Measurements from ENCODE around the gene PTGES3. TPM values are rescaled to one million over a fixed set of nuclear protein-coding genes. Genes with fewer than 3 reads are reported as not detected.

Gene PTGES3
- total and polyA plus RNA-seq, 8 donors = 43.3 to 145 (median 97.2) TPM

DNA sequence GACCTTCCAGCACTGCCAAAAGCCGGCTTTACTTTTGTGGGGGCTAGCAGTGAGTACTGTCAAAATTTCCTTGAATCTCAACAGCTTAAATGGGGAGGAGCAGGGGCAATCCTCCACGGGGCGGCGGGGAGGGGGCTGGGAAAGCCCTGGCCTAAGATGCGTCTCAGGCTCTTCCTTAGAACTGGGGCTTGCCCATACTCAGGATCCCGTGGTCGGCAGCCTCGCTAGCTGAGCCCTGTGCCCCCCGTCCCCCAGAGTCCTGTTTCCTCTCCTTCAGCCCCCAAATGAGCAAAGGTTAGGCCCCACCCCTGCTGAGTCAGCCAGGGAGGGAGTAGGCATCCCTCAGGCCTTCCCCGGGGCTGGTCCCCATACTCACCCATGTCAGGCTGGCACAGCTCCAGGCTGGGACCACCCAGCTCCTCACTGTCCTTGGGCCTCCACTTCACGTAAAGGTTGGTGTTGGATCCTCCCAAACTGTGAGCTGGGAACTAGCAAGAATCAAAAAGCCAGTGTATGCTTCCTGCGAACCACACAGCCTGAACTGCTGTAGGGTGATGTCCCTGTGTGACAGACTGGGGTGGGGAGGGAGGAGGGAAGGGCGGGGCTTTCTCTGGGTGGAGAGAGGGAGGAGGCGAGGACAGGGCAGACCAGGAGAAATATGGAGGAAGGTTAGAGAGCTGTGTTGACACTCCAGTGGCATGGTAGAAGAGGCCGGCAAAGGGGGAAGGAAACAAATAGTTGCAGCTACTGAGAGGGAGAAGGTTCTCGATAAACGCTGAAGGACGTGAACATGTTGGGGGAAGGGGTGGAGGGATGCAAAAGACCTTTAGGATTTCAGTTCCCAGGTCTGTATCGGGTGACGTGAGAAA lies 52.0 kb downstream of the PTGES3 start:
- intact Hi-C loops (cut with DNase I; ENCODE audit: low total_unique reads) = loop anchor here (10.0 kb wide), 1 partner anchor 49 kb away; the partner anchor contains the start of gene PTGES3
- H3K27me3 ChIP-seq = no peaks in the 10 kb centered on the region

DNA sequence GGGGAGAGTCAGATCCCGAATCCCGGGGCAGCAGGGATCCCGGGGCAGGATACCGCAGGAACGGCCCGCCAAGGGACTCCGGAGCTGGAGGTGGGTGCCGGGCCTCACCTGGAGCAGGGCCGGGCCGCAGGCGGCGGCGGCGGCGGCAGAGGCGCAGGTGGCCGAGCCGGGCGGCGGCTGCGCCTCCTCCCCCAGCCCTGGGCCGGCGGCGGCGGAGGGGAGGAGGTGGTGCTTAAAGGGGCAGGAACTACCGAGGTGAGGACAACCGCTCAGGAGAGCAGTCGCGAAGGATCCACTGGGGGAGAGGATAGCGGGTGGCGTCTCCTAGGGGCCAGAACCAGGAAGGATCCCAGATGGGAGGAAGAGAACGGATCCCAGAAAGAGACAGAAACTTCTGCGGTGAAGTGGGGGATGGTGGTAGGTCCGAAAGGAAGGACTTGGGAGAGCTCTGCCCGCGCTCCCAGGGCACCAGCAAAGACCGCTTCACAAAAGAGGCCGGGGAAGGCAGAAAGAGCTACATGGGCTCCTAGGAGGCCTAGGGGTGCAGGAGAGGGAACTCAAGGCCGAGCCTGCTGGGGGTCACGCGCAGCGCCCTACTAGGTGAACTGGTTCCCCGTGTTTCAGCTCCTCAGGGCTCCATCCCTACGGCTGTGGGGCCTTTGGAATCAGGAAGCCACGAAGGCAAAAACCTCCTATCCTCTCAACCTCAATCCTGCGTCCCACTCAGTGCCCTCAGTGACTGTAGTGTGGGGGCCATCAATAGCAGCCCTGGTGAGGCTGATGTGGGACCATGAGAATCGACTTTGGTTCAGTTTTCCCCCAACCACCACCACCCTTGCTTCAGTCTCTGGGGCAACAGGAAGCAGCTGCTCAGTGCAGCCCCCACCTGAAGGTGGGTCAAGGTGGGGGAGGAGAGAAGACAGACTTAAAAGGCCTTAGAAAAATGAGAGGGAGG lies 53.0 kb downstream of the PTGES3 start:
- Histone ChIP-seq H3K4me1 (peaks cover 49 to 89% (median 71%) of the 10 kb centered on the region in 4 donors), H3K9me3 (no peaks in the 10 kb centered on the region), H3K4me3 (peak overlapping the region; percentile 80 to 95 (median 86)), H3K27me3 (no peaks in the 10 kb centered on the region), H3K36me3 (peaks cover 26 to 28% (median 27%) of the 10 kb centered on the region in 4 donors), H3K27ac (peak overlapping the region; percentile 89 to 96 (median 95))
- intact Hi-C loops (cut with DNase I; ENCODE audit: low total_unique reads) = loop anchor here (10.0 kb wide), 1 partner anchor 50 kb away; the partner anchor contains the start of gene PTGES3
- peak; percentile 80 to 91 for DNase-seq
- 1% methylated on average over 22 to 47 of the region's 47 CpGs for WGBS, 5 donors
- TF ChIP-seq, protein P1, sequence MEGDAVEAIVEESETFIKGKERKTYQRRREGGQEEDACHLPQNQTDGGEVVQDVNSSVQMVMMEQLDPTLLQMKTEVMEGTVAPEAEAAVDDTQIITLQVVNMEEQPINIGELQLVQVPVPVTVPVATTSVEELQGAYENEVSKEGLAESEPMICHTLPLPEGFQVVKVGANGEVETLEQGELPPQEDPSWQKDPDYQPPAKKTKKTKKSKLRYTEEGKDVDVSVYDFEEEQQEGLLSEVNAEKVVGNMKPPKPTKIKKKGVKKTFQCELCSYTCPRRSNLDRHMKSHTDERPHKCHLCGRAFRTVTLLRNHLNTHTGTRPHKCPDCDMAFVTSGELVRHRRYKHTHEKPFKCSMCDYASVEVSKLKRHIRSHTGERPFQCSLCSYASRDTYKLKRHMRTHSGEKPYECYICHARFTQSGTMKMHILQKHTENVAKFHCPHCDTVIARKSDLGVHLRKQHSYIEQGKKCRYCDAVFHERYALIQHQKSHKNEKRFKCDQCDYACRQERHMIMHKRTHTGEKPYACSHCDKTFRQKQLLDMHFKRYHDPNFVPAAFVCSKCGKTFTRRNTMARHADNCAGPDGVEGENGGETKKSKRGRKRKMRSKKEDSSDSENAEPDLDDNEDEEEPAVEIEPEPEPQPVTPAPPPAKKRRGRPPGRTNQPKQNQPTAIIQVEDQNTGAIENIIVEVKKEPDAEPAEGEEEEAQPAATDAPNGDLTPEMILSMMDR (IDR thresholded peaks at IDR 0.05) = peak in 1 of 7 experiments; percentile 21
- TF ChIP-seq POLR2AphosphoS5 (IDR thresholded peaks at IDR 0.05) = peak in 2 of 3 donors; percentile 75 to 83
- TF ChIP-seq EP300 (IDR thresholded peaks at IDR 0.05) = no peak
- no peak for TF ChIP-seq POLR2A (IDR thresholded peaks at IDR 0.05)

More for the DNA sequence above, 52.0 kb downstream of the PTGES3 start:
- DNase-seq = peak; percentile 88 to 96
- Histone ChIP-seq H3K4me1 (peaks cover 42 to 88% (median 66%) of the 10 kb centered on the region in 4 donors), H3K27ac (peak overlapping the region; percentile 89 to 96 (median 95)), H3K36me3 (peaks cover 35 to 37% (median 36%) of the 10 kb centered on the region in 4 donors), H3K4me3 (peak overlapping the region; percentile 80 to 95 (median 86)), H3K9me3 (no peaks in the 10 kb centered on the region)
- TF ChIP-seq POLR2A (IDR thresholded peaks at IDR 0.05) (peak in 2 of 4 donors; percentile 30 to 45), POLR2AphosphoS5 (IDR thresholded peaks at IDR 0.05) (peak; percentile 72 to 84 (median 79))
- TF ChIP-seq, protein P1 (IDR thresholded peaks at IDR 0.05) = no peak
- 2 to 5% (median 3%) methylated on average over 20 of the region's 20 CpGs for WGBS, 5 donors

DNA sequence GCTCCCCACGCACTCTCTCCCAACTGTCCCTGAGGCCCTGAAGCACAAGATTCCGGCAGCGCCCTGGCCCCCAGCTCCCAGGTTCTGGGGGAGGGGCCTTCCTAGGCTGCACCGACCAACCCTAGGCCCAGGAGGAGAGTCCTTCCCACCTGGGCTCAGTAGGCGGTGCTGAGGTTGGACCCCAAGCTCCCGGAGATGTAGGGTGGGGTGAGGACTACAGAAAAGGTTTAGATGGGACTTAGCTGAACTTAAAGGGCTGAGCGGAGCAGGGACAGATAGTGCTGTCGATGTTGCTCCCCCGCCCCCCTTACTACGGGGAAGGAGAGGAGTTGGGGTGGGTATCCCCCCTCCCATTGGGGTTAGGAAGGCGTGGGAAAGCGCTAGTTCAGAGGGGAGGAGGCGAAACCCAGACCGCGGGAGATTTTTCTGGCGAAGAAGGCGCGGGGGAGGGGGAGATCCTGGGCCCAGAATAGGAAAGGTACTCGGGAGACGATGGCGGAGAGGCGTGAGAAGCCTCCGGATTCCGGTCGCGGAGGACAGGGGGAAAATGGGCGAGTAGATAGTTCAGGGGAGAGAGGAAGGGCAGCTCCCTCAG lies 53.7 kb downstream of the PTGES3 start:
- no peaks in the 10 kb centered on the region for H3K9me3 ChIP-seq

More for the DNA sequence above, 53.7 kb downstream of the PTGES3 start:
- H3K27ac ChIP-seq = peak overlapping the region; percentile 89 to 96 (median 95)
- no peaks in the 10 kb centered on the region for H3K27me3 ChIP-seq
- WGBS, 5 donors = 1 to 4% (median 2%) methylated on average over 24 to 27 of the region's 27 CpGs
- intact Hi-C loops (cut with DNase I; ENCODE audit: low total_unique reads) = loop anchor here (10.0 kb wide), 1 partner anchor 50 kb away; the partner anchor contains the start of gene PTGES3
- peak; percentile 77 to 90 for DNase-seq
- H3K4me1 ChIP-seq = peaks cover 49 to 85% (median 71%) of the 10 kb centered on the region in 4 donors
- peak overlapping the region; percentile 80 to 95 (median 86) for H3K4me3 ChIP-seq
- peaks cover 18 to 20% (median 19%) of the 10 kb centered on the region in 4 donors for H3K36me3 ChIP-seq
- TF ChIP-seq, protein P1 (IDR thresholded peaks at IDR 0.05) = no peak
- TF ChIP-seq EP300 (IDR thresholded peaks at IDR 0.05) (no peak), POLR2A (IDR thresholded peaks at IDR 0.05) (peak in 1 of 4 donors; percentile 23), POLR2AphosphoS5 (IDR thresholded peaks at IDR 0.05) (peak in 1 of 3 donors; percentile 51)

Measured in stomach (tissue), 9 donors.